GM12878 (cell line): Measurements from ENCODE around the gene SIN3B.

Experiments used
- CTCF ChIP-seq, 3 experiments: IDR thresholded peaks in 2 of 3; conservative IDR thresholded peaks in 1 of 3; 2 replicates each; pipeline ENCODE4 v1.5.1; 2011; ENCODE audit warnings: low read depth in 3 of 3, low read length in 3 of 3, mild to moderate bottlenecking in 3 of 3, control low read depth in 2 of 3, moderate library complexity in 2 of 3, inconsistent platforms in 1 of 3, mixed read lengths in 1 of 3; ENCODE audit not compliant: control insufficient read depth in 2 of 3, insufficient read depth in 1 of 3; ENCODE audit errors: extremely low read depth in 1 of 3
- ELK1 ChIP-seq: IDR thresholded peaks from 2 replicates; pipeline ENCODE4 v1.6.1; 2012; ENCODE audit warnings: low read depth, low read length, improper control_type of control experiment
- EP300 ChIP-seq, 2 experiments: fragments of 150-350 bp in 1 of 2; IDR thresholded peaks; 2 replicates each; pipeline ENCODE4 v1.6.1; 2011 to 2012; ENCODE audit warnings: low read depth in 2 of 2, low read length in 2 of 2, borderline replicate concordance in 1 of 2, improper control_type of control experiment in 1 of 2, inconsistent platforms in 1 of 2; ENCODE audit not compliant: control insufficient read depth in 1 of 2
- EZH2 ChIP-seq: IDR thresholded peaks from 2 replicates; pipeline ENCODE4 v1.6.1; 2012; ENCODE audit warnings: low read depth, mild to moderate bottlenecking, control low read depth, inconsistent platforms, low read length, borderline replicate concordance; ENCODE audit not compliant: control insufficient read depth
- FOS ChIP-seq: IDR thresholded peaks from 3 replicates; pipeline ENCODE4 v1.6.1; 2011; ENCODE audit warnings: borderline replicate concordance; ENCODE audit not compliant: insufficient read length; ENCODE audit errors: extremely low read depth
- HCFC1 ChIP-seq: fragments of 150-350 bp; IDR thresholded peaks from 2 replicates; pipeline ENCODE4 v1.6.1; 2014; ENCODE audit warnings: low read length
- MAX ChIP-seq: IDR thresholded peaks from 2 replicates; pipeline ENCODE4 v1.6.1; 2012; ENCODE audit warnings: low read depth, low read length, improper control_type of control experiment
- MYC ChIP-seq: IDR thresholded peaks from 2 replicates; pipeline ENCODE4 v1.6.1; 2011; ENCODE audit warnings: mild to moderate bottlenecking, low read length, moderate library complexity, inconsistent platforms; ENCODE audit not compliant: insufficient read depth, insufficient replicate concordance, insufficient read length, severe bottlenecking
- NRF1 ChIP-seq: conservative IDR thresholded peaks from 2 replicates; pipeline ENCODE4 v1.6.1; 2011; ENCODE audit warnings: mild to moderate bottlenecking, low read depth, low read length, improper control_type of control experiment
- POLR2AphosphoS5 ChIP-seq: IDR thresholded peaks from 2 replicates; pipeline ENCODE4 v1.6.1; 2011; ENCODE audit warnings: mild to moderate bottlenecking, low read length, inconsistent platforms
- SMC3 ChIP-seq: IDR thresholded peaks from 2 replicates; pipeline ENCODE4 v1.6.1; 2011; ENCODE audit warnings: low read length, improper control_type of control experiment, borderline replicate concordance
- SREBF2 ChIP-seq: IDR thresholded peaks from 2 replicates; pipeline ENCODE4 v1.6.1; 2012; ENCODE audit warnings: mild to moderate bottlenecking, low read length
- TAF1 ChIP-seq: IDR thresholded peaks from 2 replicates; pipeline ENCODE4 v1.6.1; 2011; ENCODE audit warnings: mild to moderate bottlenecking, low read depth, low read length, borderline replicate concordance
- ZNF207 ChIP-seq: fragments of 450-650 bp; IDR thresholded peaks from 2 replicates; pipeline ENCODE4 v1.6.1; 2014; ENCODE audit warnings: antibody characterized with exemption, mild to moderate bottlenecking, borderline replicate concordance

- TF ChIP-seq POLR2AphosphoS5 = no peak
- TF ChIP-seq CTCF (IDR thresholded peaks at IDR 0.05 in 2 of 3, conservative IDR thresholded peaks at IDR 0.05 in 1 of 3; ENCODE audit: control insufficient read depth in 2 of 3, extremely low read depth in 1 of 3, insufficient read depth in 1 of 3, low read depth in 3 of 3, low read length in 3 of 3) = no peak
- TF ChIP-seq MAX = no peak
- no peak for TF ChIP-seq TAF1
- no peak for TF ChIP-seq EP300 (IDR thresholded peaks at IDR 0.05; ENCODE audit: borderline replicate concordance in 1 of 2, control insufficient read depth in 1 of 2, low read depth in 2 of 2, low read length in 2 of 2)
- TF ChIP-seq FOS = no peak
- TF ChIP-seq NRF1 = no peak
- no peak for TF ChIP-seq SMC3
- TF ChIP-seq SREBF2 = no peak
- TF ChIP-seq ZNF207 = no peak
- TF ChIP-seq MYC = no peak
- no peak for TF ChIP-seq ELK1
- TF ChIP-seq HCFC1 = no peak
- no peak for TF ChIP-seq EZH2
Observed at GRCh38 chr19:16915135-16915534, 85.9 kb downstream of the SIN3B start.
